H1 (cell line): Measurements from ENCODE around the gene TOMM6. TPM values are rescaled to one million over a fixed set of nuclear protein-coding genes. Genes with fewer than 3 reads are reported as not detected.

Experiments used
- CTCF ChIA-PET: fragments of 300-600 bp; sonication (Branson Sonifier 250); formaldehyde crosslinking; loops from one replicate; lab custom pipeline; 2021; ENCODE audit not compliant: partially characterized antibody; lab: Charles Lee
- POLR2A ChIA-PET: fragments of 300-600 bp; sonication (Branson Sonifier 250); formaldehyde crosslinking; loops from one replicate; lab custom pipeline; 2021; ENCODE audit warnings: inconsistent platforms; ENCODE audit not compliant: partially characterized antibody; lab: Charles Lee
- DNase-seq, 2 experiments: peaks; one replicate each; pipeline versions ENCODE4 v3.0.0 to v3.0.0-alpha.2; 2010 to 2022; ENCODE audit warnings: low spot score in 2 of 2, low read depth in 1 of 2, mixed read lengths in 1 of 2
- FAIRE-seq: peaks from 2 replicates; lab custom pipeline; 2011; peaks lifted over from hg19 to GRCh38; lab: Jason Lieb, UNC
- H2AFZ ChIP-seq: 2 replicates; pipeline ENCODE4 v1.8.1; 2012; ENCODE audit warnings: low read length, inconsistent platforms
- H2AK5ac ChIP-seq: 2 replicates; pipeline ENCODE4 v1.6.1; 2013; ENCODE audit warnings: low read depth, low read length
- H2BK120ac ChIP-seq: replicated peaks from 2 replicates; pipeline ENCODE3; 2013; ENCODE audit warnings: low read depth, low read length, inconsistent platforms
- H2BK12ac ChIP-seq: 2 replicates; pipeline ENCODE4 v1.6.1; 2013; ENCODE audit warnings: low read depth, low read length
- H2BK15ac ChIP-seq: 2 replicates; pipeline ENCODE4 v1.6.1; 2013; ENCODE audit warnings: low read length
- H2BK20ac ChIP-seq: 2 replicates; pipeline ENCODE4 v1.6.1; 2013; ENCODE audit warnings: low read length
- H2BK5ac ChIP-seq: 2 replicates; pipeline ENCODE4 v1.6.1; 2013; ENCODE audit warnings: low read depth, low read length
- H3K14ac ChIP-seq: 2 replicates; pipeline ENCODE4 v1.6.1; 2013; ENCODE audit warnings: inconsistent platforms; ENCODE audit not compliant: insufficient read length
- H3K18ac ChIP-seq: 2 replicates; pipeline ENCODE4 v1.6.1; 2013; ENCODE audit warnings: low read length; ENCODE audit errors: extremely low read depth
- H3K23ac ChIP-seq: 2 replicates; pipeline ENCODE4 v1.6.1; 2013; ENCODE audit warnings: inconsistent platforms; ENCODE audit not compliant: insufficient read length
- H3K23me2 ChIP-seq: 2 replicates; pipeline ENCODE4 v1.6.1; 2013; ENCODE audit warnings: low read depth, low read length
- H3K27ac ChIP-seq: 2 replicates; pipeline ENCODE4 v1.6.1; 2011; ENCODE audit warnings: low read depth, low read length, inconsistent platforms
- H3K27me3 ChIP-seq, 4 experiments: replicated peaks in 1 of 4; 1 replicate in 1 of 4; 2 replicates in 3 of 4; pipeline versions ENCODE4 v1.6.1 to v1.8.1; 2011 to 2013; ENCODE audit warnings: low read length in 3 of 4, mild to moderate bottlenecking in 3 of 4, inconsistent platforms in 2 of 4, mixed read lengths in 2 of 4, moderate library complexity in 1 of 4; ENCODE audit not compliant: control insufficient read depth in 3 of 4, insufficient read depth in 3 of 4; ENCODE audit errors: extremely low read depth in 1 of 4
- H3K36me3 ChIP-seq, 4 experiments: 2 replicates each; pipeline versions ENCODE4 v1.6.1 to v1.8.1; 2011 to 2013; ENCODE audit warnings: mild to moderate bottlenecking in 4 of 4, low read length in 3 of 4, moderate library complexity in 2 of 4, control low read depth in 1 of 4, inconsistent platforms in 1 of 4; ENCODE audit not compliant: insufficient read depth in 4 of 4, control insufficient read depth in 2 of 4
- H3K4ac ChIP-seq: replicated peaks from 2 replicates; pipeline ENCODE3; 2013; ENCODE audit warnings: low read length, low read depth, mixed read lengths, inconsistent platforms; ENCODE audit not compliant: insufficient read length
- H3K4me1 ChIP-seq, 4 experiments: replicated peaks in 1 of 4; 1 replicate in 1 of 4; 2 replicates in 3 of 4; pipeline versions ENCODE4 v1.6.1 to v1.8.1; 2011 to 2013; ENCODE audit warnings: low read length in 3 of 4, inconsistent platforms in 2 of 4, mixed read lengths in 1 of 4; ENCODE audit not compliant: insufficient read depth in 4 of 4, control insufficient read depth in 3 of 4
- H3K4me2 ChIP-seq, 2 experiments: 2 replicates each; pipeline versions ENCODE4 v1.6.1 to v1.8.1; 2011 to 2013; ENCODE audit warnings: low read depth in 2 of 2, low read length in 2 of 2, control low read depth in 1 of 2, inconsistent platforms in 1 of 2, mild to moderate bottlenecking in 1 of 2; ENCODE audit not compliant: insufficient read depth in 1 of 2
- H3K4me3 ChIP-seq, 4 experiments: fragments of 200-600, 300-600 bp in 1 of 4; sonication (generic), shearing (Covaris generic), sonication (Bioruptor Twin) in 1 of 4; 2 replicates each; pipeline versions ENCODE4 v1.5.1 to v1.8.1; 2011 to 2016; ENCODE audit warnings: low read length in 4 of 4, low read depth in 3 of 4, control low read depth in 2 of 4, inconsistent platforms in 2 of 4, mild to moderate bottlenecking in 2 of 4, mixed read lengths in 1 of 4, moderate library complexity in 1 of 4; ENCODE audit not compliant: insufficient read depth in 2 of 4; ENCODE audit errors: extremely low read depth in 1 of 4
- H3K56ac ChIP-seq: replicated peaks from 2 replicates; pipeline ENCODE3; 2013; ENCODE audit warnings: low read depth, mild to moderate bottlenecking, mixed read lengths, low read length, inconsistent platforms; ENCODE audit not compliant: insufficient read length
- H3K79me1 ChIP-seq: 2 replicates; pipeline ENCODE4 v1.6.1; 2013; ENCODE audit warnings: low read depth, low read length, control low read depth
- H3K79me2 ChIP-seq, 2 experiments: 2 replicates each; pipeline versions ENCODE4 v1.6.1 to v1.8.1; 2012 to 2013; ENCODE audit warnings: low read length in 2 of 2, mild to moderate bottlenecking in 2 of 2, inconsistent platforms in 1 of 2; ENCODE audit not compliant: insufficient read depth in 2 of 2, control insufficient read depth in 1 of 2
- H3K9ac ChIP-seq, 4 experiments: replicated peaks in 1 of 4; 1 replicate in 1 of 4; 2 replicates in 3 of 4; pipeline versions ENCODE4 v1.6.1 to v1.8.1; 2011 to 2013; ENCODE audit warnings: low read depth in 3 of 4, low read length in 3 of 4, control low read depth in 2 of 4, mild to moderate bottlenecking in 2 of 4, moderate library complexity in 2 of 4, inconsistent platforms in 1 of 4; ENCODE audit errors: extremely low read depth in 1 of 4
- H3K9me3 ChIP-seq, 2 experiments: 2 replicates each; pipeline versions ENCODE4 v1.6.1 to v1.8.1; 2012 to 2013; ENCODE audit warnings: mild to moderate bottlenecking in 2 of 2, moderate library complexity in 2 of 2, control low read depth in 1 of 2, inconsistent platforms in 1 of 2, low read depth in 1 of 2, low read length in 1 of 2, mixed read lengths in 1 of 2; ENCODE audit not compliant: insufficient read depth in 2 of 2
- H4K20me1 ChIP-seq, 2 experiments: replicated peaks in 1 of 2; 2 replicates each; pipeline versions ENCODE3 to v1.8.1; 2011 to 2013; ENCODE audit warnings: inconsistent platforms in 2 of 2, low read length in 2 of 2, mild to moderate bottlenecking in 1 of 2; ENCODE audit not compliant: insufficient read depth in 2 of 2, control insufficient read depth in 1 of 2
- H4K5ac ChIP-seq: 2 replicates; pipeline ENCODE4 v1.6.1; 2013; ENCODE audit warnings: low read length, low read depth, mixed read lengths, inconsistent platforms; ENCODE audit not compliant: insufficient read length
- H4K8ac ChIP-seq: 2 replicates; pipeline ENCODE4 v1.8.0; 2013; ENCODE audit warnings: mild to moderate bottlenecking, moderate library complexity, low read length, inconsistent platforms; ENCODE audit not compliant: insufficient read depth; ENCODE audit errors: extremely low read depth
- H4K91ac ChIP-seq: replicated peaks from 2 replicates; pipeline ENCODE3; 2013; ENCODE audit warnings: low read length, mixed read lengths, inconsistent platforms; ENCODE audit not compliant: insufficient read length
- HDAC6 ChIP-seq: IDR thresholded peaks from one replicate; pipeline ENCODE4 v1.7.1; 2012; ENCODE audit warnings: low read depth, mild to moderate bottlenecking, inconsistent platforms, low read length, moderate library complexity
- whole genome bisulfite sequencing, 2 experiments: shearing (Covaris generic) in 1 of 2; methylation state at CpG; one replicate each; pipeline versions ENCODE4 v1.1.6 to v1.1.7; 2013 to 2015; ENCODE audit warnings: low lambda C conversion rate in 2 of 2, mixed read lengths in 2 of 2, inconsistent platforms in 1 of 2, low coverage in 1 of 2, missing lambda C conversion rate in 1 of 2; ENCODE audit not compliant: insufficient replicate concordance in 2 of 2, insufficient coverage in 1 of 2, insufficient read length in 1 of 2; ENCODE audit errors: extremely low coverage in 1 of 2, missing lambda C conversion rate in 1 of 2; 5-methylcytosine and 5-hydroxymethylcytosine counted together
- polyA plus RNA-seq, 7 experiments: library from polyadenylated mRNA; depleted of rRNA in 3 of 7; stranded (reverse) in 5 of 7; unstranded in 2 of 7; fragments of >200 nt in 5 of 7; fragments of 200-250 nt in 2 of 7; gene quantifications; 1 replicate in 5 of 7; 2 replicates in 1 of 7; 4 replicates in 1 of 7; pipeline versions ENCODE4 v1.2.1 to v1.2.3, GENCODE V29; 2011 to 2013; ENCODE audit warnings: missing spikeins in 2 of 7, mixed read lengths in 2 of 7
- total RNA-seq: library from RNA; stranded (reverse); fragmentation: NEBNext Ultra II Directional; extraction: Animal tissue kit (Norgen Biotek cat#: 25700); gene quantifications from 2 replicates; pipeline ENCODE4 v1.2.1, GENCODE V29; 2021

The TOMM6 gene
- total and polyA plus RNA-seq, 2 of the 8 experiments (the other 6 are each of a cell fraction or from before 2014, with no cell fraction given): 228 to 560 TPM

- no peak overlapping the region for H2BK20ac ChIP-seq
- DNase-seq: no peak
- H3K9me3 ChIP-seq: no peaks in the 10 kb centered on the region
- H3K4ac ChIP-seq: no peak overlapping the region
- H2BK15ac ChIP-seq: no peak overlapping the region
- ChIA-PET CTCF (interaction anchor here (0.6 to 2.3 kb wide), 4 partner anchors 9 to 91 kb away, joined by 3 to 12 read pairs (median 4); no protein-coding TSS in a partner anchor), POLR2A (no interaction called here)
- no peaks in the 10 kb centered on the region for H3K23me2 ChIP-seq
- H3K36me3 ChIP-seq: no peaks in the 10 kb centered on the region
- no peak overlapping the region for H3K9ac ChIP-seq
- H3K18ac ChIP-seq: no peak overlapping the region
- no peaks in the 10 kb centered on the region for H3K79me2 ChIP-seq
- H2BK5ac ChIP-seq: no peak overlapping the region
- H2AK5ac ChIP-seq: no peak overlapping the region
- H2BK120ac ChIP-seq: no peak overlapping the region
- H3K4me3 ChIP-seq: no peak overlapping the region
- no peak for FAIRE-seq
- H3K27ac ChIP-seq: no peak overlapping the region
- H3K23ac ChIP-seq: no peak overlapping the region
- H2BK12ac ChIP-seq: no peak overlapping the region; the same call in 1 of the 2 replicates
- H4K20me1 ChIP-seq: no peaks in the 10 kb centered on the region
- H3K4me1 ChIP-seq: peaks cover 0 to 3% (median 0%) of the 10 kb centered on the region in 4 experiments; a peak in 2 of 7 replicates
- no peak overlapping the region for H2AFZ ChIP-seq
- H3K56ac ChIP-seq: no peak overlapping the region
- WGBS, 2 experiments: 88% methylated on average over 13 of the region's 13 CpGs; no CpG with 5 or more reads in 1 of the 2 experiments
- H3K27me3 ChIP-seq: no peaks in the 10 kb centered on the region; a peak in 1 of 7 replicates
- no peak overlapping the region for H4K91ac ChIP-seq
- no peak overlapping the region for H4K5ac ChIP-seq
- no peak overlapping the region for H3K14ac ChIP-seq
- H3K4me2 ChIP-seq: no peak overlapping the region
- H3K79me1 ChIP-seq: no peaks in the 10 kb centered on the region
- H4K8ac ChIP-seq: no peak overlapping the region; the same call in 1 of the 2 replicates
- TF ChIP-seq HDAC6: no peak
These were observed 28.2 kb upstream of the TOMM6 start for GRCh38 chr6:41759106-41759904.
